ENCODE data around the gene IRX2.

IRX2 gene

DNA sequence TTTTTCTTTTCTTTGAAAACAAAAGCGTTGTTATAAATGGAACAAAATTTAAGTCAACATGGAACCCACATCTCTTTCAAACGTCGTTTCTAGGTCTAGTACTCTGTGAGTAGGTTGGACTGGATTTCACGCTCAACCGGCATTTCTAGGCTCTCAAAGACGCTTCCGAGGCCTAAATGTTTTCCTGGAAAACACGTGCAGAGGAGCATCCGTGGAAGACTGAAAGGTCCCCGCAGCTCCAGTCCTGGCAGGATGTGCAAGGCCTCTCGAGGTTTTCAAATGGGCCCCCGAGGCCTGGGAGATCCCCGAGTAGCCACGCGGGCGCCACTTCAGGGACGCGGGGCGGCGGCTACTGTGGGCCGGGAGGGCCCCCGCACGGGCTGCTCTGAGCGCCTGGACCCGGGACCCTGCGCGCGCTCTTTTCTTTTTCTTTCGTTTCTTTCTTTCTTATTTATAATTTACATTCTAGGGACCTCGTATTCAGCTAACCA is 4.2 kb upstream of the IRX2 start:
- no peak for DNase-seq

GRCh38 chr5:2755076-2755680 is 3.7 kb upstream of the IRX2 start:
- no peak for DNase-seq

GRCh38 chr5:2754581-2755075 is 3.2 kb upstream of the IRX2 start:
- DNase-seq = no peak

DNA sequence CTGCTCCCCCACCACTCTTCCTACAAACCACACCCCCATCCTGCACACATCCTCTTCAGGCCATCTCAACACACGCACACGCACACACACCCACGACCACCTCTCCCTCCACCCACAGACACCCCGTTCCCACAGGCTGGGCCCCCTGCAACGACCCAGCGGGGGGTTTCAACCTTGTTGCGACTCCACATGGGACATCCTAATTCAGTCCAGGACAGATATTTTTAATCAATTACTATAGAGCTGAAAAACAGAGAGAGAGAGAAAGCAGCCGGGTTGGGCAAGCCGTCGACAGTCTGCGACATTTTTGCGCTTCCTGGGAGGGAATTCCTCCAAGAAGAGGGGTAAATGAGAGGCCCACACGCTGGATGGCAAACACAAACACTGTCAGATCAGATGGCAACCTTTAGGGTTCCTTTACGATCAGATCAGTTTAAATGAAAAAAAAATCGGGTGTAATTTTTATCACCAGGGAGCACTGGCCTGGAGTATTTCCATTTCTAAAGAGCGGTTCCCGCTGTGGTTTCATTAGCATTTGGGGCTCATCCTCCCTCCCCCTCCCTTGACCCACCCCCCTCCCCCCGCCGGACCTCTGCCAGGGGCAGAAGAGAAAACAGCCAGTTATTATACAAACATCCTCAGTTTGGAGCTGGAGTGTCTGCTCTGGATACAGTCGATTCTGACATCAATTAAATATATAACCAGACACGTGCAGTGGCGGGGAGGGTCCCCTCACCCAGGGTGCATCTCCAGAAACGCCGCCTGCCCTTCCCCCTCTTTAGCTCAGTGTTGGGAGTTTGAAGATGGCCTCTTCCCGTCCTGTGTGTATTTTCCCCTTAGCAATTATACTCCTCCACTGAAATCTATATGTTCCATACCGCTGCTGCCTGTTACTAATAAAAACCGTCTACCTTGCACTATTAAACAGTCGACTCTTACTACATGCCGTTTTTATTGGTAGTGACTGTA is 2.3 kb upstream of the IRX2 start:
- DNase-seq = no peak

- no peak for DNase-seq
Measured at GRCh38 chr5:2752821-2753439, 1.5 kb upstream of the IRX2 start.

DNA sequence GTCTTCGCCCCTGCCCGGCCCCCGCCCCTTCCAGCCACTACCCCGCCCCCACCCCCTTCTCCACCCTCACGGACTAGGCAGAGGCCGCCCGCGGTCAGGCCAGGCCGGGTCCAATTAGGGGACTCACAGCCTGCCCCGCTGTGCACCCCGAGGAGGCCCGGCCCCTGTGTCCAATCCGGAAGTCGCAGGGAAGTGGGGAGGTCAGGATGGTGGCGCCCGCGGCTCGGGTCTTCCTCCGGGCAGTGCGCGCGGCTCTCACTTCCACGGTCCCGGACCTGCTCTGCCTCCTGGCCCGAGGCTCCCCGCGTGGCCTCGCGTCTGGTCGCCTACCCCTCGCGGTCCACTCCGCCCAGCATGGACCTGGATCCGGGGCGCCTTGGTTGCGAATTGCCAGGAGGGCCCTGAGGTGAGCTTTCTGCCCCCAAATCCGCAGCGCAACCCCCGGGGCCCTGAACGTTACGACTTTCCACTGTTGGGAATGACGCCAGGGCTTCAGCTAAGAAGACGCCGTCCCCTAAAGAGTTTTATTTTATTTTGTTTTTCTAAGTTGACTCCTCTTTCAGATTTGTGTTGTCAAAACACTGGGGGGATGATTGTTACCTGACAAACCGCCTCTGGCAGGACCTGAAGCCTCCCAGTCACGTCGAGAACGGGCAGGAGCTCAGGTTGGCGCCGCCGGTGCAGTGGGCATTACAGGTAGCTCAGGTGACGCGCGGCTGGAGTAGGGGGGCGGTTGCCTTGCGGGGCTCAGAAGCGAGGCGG is 763 bp upstream of the IRX2 start:
- DNase-seq = no peak

- DNase-seq = no peak
Measured at GRCh38 chr5:2750758-2751464, 566 bp downstream of the IRX2 start.

- DNase-seq = no peak
Measured at GRCh38 chr5:2750026-2750757, 1.3 kb downstream of the IRX2 start.

- no peak for DNase-seq
Measured at GRCh38 chr5:2749514-2750025, 1.9 kb downstream of the IRX2 start.

DNA sequence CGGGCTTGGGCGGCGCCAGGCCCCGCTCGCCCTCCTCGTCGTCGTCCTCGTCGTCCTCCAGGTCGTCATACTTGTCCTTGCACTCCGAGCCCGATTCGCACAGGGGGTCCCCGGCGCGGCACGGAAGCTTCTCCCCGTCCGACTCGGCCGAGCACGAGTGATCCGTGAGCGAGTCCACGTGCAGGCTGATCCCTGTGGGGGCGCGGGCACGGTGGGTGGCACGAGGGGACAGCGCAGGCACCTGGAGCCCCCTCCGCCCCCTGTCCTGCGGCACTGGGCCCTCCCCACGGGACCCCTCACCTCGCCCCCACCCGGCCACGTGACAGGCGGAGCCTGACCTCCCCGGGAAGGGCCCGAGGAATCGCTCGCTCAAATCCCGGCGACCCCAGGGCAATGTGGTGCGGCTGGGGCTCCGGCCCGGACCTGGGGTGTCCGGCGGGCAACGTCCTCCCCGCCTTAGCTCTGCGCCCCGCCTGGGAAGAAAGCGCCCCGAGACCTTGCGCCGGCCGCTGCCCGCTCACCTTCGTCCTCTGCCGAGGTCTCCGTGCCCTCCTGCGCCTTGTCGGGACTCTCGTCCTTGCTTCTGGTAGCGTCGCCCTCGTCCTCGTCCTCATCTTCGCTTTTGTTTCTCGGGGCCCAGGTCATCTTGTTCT is 2.5 kb downstream of the IRX2 start:
- no peak for DNase-seq

GRCh38 chr5:2748179-2748860 is 3.2 kb downstream of the IRX2 start:
- DNase-seq = no peak

- DNase-seq = no peak
Measured at GRCh38 chr5:2747363-2748162, 3.9 kb downstream of the IRX2 start.

DNA sequence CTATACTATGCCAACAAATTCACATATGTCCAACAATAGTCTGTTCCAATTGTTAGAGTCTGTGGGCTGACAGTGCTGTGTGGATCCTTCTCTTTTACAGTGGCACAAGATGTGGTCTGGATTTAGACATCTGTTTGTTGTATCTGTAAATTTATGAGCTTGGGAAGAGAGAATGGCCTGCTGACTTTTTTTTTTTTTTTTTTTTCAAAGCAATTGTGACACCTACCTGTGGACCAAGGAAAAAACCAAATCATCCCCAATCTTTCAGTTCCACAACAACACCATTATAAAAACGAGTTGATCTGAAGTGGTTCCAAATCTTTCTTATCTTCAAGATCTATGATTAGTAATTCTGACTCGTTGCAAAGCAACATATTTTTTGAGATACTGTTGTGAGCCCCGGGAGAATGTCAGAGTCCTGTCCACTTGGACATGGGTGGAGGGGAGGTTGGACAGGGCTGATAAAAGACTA is 4.9 kb downstream of the IRX2 start:
- no peak for DNase-seq

DNA sequence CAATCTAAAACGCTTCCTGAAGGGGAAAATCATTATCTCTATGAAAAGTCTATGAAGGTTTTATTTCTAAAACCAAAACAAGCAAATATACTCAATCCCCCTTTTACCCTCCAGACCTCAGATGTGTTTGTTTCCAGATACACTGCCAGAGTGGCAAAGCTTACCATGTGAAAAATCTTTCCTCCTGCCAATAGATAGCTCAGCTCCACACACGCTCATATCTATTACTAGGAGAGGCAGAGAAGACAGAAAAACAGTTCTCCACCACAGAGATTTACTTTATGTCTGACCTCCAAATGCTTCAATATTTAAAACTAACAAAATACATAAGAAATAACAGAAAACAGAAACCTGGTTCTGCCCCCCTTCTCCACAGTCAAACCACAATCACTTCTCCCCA is 7.0 kb downstream of the IRX2 start:
- DNase-seq = no peak

DNA sequence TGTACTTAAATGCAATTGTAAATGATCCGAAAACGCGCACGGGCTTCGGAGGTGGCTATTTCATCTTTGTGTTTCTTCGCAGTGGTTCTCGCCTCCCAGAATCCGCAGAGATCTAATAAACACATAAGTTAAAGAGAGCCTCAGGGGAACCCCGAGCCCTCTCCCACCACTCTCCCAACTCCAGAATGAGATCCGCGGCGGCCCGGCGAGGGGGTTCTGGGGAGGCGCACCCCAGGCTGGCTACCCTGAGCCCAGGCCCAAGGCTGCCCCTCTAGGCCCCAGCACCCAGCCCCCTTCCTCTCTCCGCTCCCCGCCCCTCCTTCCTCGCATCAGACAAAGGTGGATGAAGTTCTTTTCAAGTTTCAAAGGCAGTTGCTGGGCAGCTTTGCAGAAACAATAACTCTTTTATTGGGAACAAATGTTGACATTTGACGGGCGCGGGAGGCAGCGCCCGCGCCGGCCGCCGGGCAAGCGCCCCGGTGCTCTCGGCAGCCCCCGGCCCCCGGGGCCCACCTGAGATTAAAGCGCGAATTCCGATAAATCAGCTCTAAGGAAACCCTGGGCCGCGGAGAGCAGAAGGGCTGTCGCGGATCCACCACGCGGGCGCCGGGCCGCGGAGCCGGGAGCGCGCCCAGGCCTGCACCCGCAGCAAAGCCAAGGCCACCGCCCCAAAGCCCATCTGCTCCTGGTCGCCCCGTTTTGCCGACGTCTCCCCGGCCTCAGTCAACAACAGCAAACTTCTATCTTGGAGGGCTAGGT is 8.4 kb downstream of the IRX2 start:
- no peak for DNase-seq

DNA sequence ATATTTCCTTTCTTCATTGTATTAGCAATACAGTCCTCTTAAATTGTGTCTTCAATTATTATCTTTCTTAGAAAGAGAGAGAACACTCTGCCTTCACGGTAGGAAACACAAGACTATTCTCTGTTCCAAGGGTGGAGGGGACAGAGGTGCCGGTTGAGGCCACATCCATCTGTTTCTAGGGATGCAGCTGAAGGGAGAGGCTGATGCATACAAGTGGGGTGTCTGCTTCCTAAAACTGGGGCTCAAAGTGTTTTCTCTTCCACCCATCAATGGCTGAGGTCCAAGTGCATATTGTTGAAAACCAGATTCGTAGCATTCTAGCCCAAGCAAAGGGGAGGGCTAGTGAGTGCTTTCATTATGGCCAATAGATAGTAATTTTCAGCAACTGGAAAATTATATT is 9.5 kb downstream of the IRX2 start:
- DNase-seq = no peak

DNA sequence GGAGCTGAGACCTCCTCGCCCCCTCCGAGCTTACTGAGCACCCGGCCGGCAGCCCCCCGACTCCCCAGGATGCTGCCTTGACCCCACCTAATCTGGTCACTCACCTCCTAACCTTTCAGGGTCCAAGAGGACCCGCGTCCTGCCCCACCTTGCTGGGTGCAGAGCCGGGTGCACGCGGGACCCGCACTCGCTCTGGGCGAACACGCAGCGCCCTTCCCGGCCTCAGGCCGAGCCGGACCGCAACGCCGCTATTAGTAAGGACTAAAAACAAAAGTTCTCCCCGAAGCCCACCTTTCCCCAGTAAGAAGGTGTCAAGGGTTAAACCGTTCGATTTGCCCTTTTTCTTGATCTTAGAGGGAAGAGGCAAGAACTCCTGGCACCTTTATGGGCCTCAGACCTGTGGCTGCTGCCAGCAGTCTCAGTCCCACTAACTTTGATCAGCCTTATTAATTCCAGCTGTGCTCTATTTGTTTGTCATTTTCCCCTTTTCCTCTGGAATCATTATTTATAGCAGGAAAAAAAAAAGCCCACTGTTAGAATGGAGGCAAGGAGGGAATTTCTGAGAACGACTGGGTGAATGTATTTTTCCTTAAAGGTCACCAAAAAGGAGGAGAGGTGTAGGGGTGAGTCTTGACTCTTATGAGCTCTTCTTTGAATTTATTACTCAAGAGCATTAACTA is 10.5 kb downstream of the IRX2 start:
- DNase-seq = no peak
